Stimulated activated CD4-positive, alpha-beta T cell treated with anti-CD3 and anti-CD28 coated beads, Interleukin-15, amount 100 ng/mL, for 48 hours (primary cell): ENCODE measurements around the gene SLC28A1.

Experiments
- DNase-seq, 2 donors: peaks; one replicate each; pipeline ENCODE4 v3.0.0-alpha.2; 2020; ENCODE audit warnings: low read depth in 2 of 2

SLC28A1 gene

GRCh38 chr15:84886211-84886983 lies 1.9 kb downstream of the SLC28A1 start:
- DNase-seq, result no peak

DNA sequence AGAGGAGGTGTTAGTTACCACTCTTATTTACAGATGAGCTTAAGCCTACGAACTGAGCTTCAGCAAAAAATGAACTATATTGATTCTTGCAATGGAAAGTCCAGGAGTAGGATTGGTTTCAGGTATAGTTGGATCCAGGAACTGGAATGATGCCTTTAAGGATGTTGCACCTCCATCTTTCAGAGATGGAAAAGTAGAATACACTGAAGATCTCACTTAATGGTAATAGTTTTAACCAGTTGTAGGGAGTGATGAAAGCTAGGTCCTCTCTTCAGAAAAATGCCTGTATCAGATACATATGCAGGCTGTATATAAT lies 2.5 kb downstream of the SLC28A1 start:
- DNase-seq, result no peak

DNA sequence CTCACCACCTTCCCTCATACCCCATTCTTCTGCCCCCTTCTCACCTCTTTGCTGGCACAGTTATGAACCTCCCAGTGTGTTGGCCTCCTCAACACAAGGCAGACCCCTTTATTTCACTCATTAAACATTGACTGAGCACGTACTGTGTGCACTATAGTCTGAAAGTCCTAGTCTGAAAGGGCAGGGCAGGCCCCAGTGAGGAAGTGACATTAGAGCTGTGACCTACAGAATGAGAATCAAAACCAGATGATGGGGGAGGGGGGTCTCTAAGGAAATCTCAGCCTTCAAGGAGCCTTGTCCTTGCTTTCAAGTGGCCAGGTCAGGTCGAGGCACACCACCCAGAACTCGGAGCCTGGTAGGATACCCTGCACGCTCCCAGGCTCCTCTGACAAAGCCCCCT lies 3.5 kb downstream of the SLC28A1 start:
- DNase-seq, result no peak

DNA sequence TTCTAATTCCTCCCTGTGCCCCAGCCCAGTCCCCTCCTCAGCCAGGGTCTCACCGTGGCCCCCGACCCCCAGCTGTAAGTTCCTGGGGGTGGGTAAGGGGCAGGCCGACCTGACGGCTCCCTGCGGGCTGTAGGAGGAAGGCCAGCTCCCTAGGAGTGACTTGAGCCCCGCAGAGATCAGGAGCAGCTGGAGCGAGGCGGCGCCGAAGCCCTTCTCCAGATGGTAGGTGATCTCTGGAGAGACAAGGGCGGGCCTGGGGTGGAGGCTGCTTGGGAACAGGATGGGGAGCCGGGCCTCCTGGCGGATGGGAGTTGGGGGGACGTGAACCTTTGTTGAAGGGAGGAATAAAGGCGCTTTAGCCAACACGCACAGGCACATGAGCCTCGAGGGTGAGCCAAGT lies 4.2 kb downstream of the SLC28A1 start:
- DNase-seq, result no peak

DNA sequence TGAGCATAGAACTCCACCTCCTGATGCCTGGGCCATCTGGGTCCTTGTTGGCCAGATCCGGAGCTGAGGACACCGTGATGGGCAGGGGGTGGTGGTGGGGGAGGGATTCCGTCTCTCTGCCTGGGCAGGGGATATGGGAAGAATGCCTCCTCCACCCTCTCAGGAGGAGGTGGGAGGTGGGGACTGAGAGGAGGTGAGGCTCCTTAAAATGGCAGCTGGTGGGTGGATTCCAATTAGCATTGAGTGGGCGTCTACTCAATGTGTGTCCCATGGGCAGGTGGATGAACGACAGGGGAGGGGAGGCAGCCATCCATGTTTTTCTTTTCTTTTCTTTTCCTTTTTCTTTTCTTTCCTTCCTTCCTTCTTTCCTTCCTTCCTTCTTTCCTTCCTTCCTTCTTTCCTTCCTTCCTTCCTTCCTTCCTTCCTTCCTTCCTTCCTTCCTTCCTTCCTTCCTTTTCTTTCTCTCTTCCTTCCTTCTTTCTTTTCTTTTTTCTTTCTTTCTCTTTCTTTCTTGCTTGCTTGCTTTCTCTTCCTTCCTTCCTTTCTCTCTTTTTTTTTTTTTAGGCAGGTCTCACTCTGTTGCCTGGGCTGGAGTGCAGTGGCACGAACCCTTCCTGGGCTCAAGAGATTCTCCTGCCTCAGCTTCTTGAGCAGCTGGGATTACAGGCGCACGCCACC lies 5.0 kb downstream of the SLC28A1 start:
- no peak for DNase-seq

DNA sequence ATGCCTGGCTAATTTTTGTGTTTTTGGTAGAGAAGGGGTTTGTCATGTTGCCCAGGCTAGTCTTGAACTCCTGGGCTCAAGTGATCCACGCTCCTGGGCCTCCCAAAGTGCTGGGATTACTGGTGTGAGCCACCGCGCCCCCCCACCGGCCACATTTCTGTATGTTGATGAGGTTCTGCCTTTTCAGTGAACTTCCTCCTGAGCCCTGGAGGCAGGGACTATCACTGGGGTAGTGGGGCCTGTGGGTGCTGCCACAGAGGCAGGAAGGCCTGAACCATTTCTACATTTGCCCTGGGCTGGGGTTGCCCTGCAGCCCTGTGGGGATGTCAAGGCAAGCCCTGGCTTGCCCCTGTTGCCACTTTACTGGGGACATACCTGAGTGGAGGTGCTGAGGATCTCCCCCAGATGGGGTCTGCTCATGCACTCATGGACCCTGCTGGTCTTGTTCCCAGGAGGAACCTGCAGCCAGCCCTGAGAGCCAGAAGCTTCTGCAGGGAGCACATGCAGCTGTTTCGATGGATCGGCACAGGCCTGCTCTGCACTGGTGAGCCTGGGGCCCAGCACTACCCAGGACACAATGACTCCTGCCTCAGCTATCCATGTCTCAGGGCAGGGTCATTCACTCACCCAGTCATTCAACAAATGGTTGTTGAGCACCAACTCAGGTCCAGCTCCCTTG lies 5.7 kb downstream of the SLC28A1 start:
- DNase-seq, result no peak

- no peak for DNase-seq
Observed at GRCh38 chr15:84890670-84891162, 6.3 kb downstream of the SLC28A1 start.

GRCh38 chr15:84891339-84891738 lies 6.9 kb downstream of the SLC28A1 start:
- no peak for DNase-seq

DNA sequence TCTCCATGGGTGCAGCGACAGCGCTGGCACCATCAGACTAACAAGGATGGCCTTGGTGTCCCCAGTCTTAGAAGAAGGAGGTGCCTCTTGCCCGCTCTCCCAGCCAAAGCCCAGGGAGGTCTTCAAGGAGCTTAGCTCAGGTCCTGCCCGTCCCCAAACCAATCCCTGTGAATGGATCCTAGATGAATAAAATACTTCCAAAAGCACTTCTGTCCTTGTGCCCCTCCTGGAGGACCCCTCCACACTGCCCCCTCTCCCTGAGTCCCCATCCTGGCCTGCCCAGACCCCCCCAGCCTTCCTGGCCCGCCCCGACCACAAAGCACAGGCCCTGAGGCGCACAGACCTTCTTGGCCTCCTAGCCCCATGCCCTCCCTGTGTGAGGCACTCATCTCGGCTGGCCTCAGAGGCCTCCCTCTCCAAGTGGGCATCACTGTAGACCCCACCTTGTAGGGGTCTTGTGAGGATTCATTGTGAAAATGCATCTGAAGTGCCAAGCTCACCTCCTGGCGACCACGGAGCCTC lies 8.4 kb downstream of the SLC28A1 start:
- DNase-seq, result no peak

- DNase-seq, result no peak
Observed at GRCh38 chr15:84893607-84894006, 9.1 kb downstream of the SLC28A1 start.

GRCh38 chr15:84894736-84895425 lies 10.4 kb downstream of the SLC28A1 start:
- no peak for DNase-seq

DNA sequence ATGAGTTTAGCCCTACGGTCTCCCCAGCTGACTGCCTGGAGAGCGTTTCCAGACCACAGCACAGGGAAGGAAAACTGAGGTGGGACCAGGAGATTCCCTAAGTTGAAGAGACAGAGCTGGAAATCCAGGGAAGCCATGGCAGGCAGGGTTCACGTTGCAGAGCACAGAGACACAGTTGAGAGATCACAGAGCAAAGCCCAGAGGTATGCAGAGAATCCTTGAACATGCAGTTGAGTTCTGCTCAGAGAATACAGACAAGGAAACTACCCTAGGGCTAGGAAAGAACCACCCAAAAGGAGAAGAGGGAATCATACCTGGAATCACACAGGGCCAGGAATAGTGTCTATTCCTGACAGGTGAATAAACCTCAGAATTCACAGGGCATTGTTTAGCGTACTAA lies 14.3 kb downstream of the SLC28A1 start:
- no peak for DNase-seq

GRCh38 chr15:84899750-84900149 lies 15.3 kb downstream of the SLC28A1 start:
- DNase-seq, result no peak

DNA sequence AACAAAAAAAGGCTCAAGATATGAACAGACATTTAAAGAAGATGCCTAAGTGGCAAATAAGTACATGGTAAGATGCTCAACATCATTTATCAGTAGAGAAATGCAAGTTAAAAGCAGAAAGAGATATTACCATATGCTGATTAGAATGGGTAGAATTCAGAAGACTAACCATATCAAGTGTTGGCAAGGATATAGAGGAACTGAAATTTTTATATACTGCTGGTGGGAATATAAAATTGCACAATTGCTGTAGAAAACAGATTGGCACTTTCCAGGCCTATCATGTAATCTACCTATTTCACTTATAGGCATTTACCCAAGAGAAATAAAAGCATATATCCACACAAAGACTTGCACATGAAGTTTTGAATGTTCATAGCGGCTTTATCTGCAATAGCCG lies 17.1 kb downstream of the SLC28A1 start:
- no peak for DNase-seq

DNA sequence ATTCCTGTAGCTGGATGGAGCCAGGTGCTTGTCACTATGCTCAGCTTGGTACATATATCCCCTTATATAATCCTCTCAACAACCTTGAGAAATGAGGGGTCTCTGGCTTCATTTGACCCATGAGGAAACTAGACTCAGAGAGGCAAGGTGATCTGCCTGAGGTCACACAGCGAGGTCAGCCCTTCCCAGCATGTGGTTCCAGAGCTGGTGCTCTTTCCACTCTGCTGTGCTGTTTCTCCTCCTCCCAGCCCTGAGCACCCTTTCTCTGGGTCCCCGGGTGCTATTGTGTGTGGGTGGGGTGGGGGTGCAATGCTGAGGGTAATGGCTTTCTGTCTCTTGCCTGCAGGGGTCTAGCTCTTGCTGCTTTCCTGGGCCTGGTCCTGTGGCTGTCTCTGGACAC lies 19.3 kb downstream of the SLC28A1 start:
- no peak for DNase-seq

GRCh38 chr15:84904419-84904818 lies 20.0 kb downstream of the SLC28A1 start:
- DNase-seq, result no peak

DNA sequence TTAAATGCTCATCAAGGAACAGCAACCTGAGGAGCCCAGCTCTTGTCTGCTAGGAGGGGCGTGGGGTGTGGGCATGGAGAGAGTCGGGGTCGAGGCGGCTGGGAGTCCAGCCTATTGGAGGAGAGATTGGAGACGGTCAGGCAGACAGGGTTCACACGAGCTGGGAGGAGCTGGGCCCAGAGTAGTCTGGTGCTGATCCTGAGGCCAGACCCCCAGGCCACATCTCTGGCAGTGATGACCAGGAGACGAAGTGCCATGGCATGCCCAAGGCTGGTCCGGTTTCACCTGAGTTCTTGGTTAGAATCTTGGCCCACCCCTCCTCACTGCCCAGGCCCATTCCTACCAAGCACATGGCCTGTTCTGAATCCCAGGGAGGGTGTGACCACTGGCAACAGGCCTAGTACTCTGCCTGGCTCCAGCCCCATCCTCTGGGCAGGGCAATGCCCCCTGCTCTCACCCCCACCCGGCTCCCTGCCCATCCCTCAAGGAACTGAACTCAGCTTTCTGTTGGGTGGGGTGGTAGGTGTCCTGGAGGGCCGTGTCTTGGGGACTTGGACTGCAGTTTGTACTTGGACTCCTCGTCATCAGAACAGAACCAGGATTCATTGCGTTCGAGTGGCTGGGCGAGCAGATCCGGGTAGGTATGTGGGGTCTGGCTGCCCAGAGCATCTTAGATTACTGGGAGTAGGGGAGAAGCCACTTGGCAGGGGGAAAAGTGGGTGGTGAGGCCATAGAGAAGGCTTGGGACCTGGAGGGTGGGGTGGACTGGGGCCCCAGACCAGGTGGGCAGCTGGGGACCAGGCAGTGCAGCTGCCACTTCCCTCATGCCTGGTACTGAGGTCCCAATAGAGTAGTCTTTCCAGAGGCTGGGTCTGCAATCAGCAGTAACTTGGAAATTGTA lies 20.8 kb downstream of the SLC28A1 start:
- no peak for DNase-seq

- no peak for DNase-seq
Observed at GRCh38 chr15:84907731-84908130, 23.3 kb downstream of the SLC28A1 start.

- no peak for DNase-seq
Observed at GRCh38 chr15:84908564-84908963, 24.1 kb downstream of the SLC28A1 start.

GRCh38 chr15:84909029-84909428 lies 24.6 kb downstream of the SLC28A1 start:
- no peak for DNase-seq

DNA sequence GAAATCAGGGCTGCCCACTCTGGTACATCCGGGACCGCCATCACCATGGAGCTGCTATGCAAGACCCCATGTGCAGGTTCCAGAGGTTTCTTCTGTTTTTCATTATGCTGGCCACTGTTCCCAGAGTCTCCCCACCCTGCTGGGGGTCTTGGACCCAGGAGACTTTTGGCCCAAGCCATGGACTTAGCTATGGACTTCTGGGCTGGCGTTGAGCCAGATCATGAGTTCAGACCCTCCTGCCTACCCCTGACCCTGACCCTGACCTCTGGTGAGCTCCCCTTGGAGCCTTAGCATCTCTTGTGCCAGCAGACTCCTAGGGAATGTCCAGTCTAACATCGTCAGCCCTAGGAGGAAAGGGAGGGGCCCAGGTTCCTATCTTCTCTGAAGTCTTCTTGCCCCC lies 25.3 kb downstream of the SLC28A1 start:
- no peak for DNase-seq
